PC-9 (cell line): Measurements from ENCODE around the gene SEMA6A. TPM values are rescaled to one million over a fixed set of nuclear protein-coding genes. Genes with fewer than 3 reads are reported as not detected.

ENCODE experiments used
- BruUV-seq: library from RNA; stranded (reverse); fragments of 400-500 nt; replicated peaks from 2 replicates; lab custom pipeline; 2021; lab: Mats Ljungman, UMichigan
- CTCF ChIA-PET: fragments of 300-600 bp; sonication (Branson Sonifier 250); formaldehyde crosslinking; loops from one replicate; lab custom pipeline; 2022; ENCODE audit warnings: antibody characterized with exemption; lab: Charles Lee
- POLR2A ChIA-PET: fragments of 300-600 bp; sonication (Branson Sonifier 250); formaldehyde crosslinking; loops from one replicate; lab custom pipeline; 2022; ENCODE audit warnings: antibody characterized with exemption; ENCODE audit not compliant: unreplicated experiment; lab: Charles Lee
- DNase-seq, 2 experiments: peaks; one replicate each; pipeline versions ENCODE4 v3.0.0 to v3.0.0-alpha.2; 2015 to 2022; ENCODE audit warnings: mixed read lengths in 1 of 2
- H2AFZ ChIP-seq: fragments of 200-600 bp; sonication (generic); 2 replicates; pipeline ENCODE4 v1.8.1; 2017; ENCODE audit warnings: antibody characterized with exemption
- H3F3A ChIP-seq: fragments of 200-600 bp; sonication (generic); 2 replicates; pipeline ENCODE4 v1.8.1; 2017; ENCODE audit warnings: antibody characterized with exemption, mild to moderate bottlenecking, low read depth; ENCODE audit not compliant: insufficient read depth
- H3K27ac ChIP-seq: fragments of 200-600 bp; sonication (generic); 2 replicates; pipeline ENCODE4 v1.6.1; 2016; ENCODE audit warnings: mixed run types
- H3K27me3 ChIP-seq: fragments of 200-600 bp; sonication (generic); 2 replicates; pipeline ENCODE4 v1.6.1; 2016; ENCODE audit warnings: low read depth, mixed run types; ENCODE audit not compliant: insufficient read depth
- H3K36me3 ChIP-seq: fragments of 200-600 bp; sonication (generic); 2 replicates; pipeline ENCODE4 v1.6.1; 2016; ENCODE audit warnings: low read depth, mixed run types
- H3K4me1 ChIP-seq: fragments of 200-600 bp; sonication (generic); replicated peaks from 2 replicates; pipeline ENCODE4 v1.6.1; 2016; ENCODE audit warnings: mixed run types; ENCODE audit not compliant: insufficient read depth
- H3K4me2 ChIP-seq: fragments of 200-600 bp; sonication (generic); 2 replicates; pipeline ENCODE4 v1.6.1; 2017; ENCODE audit warnings: mixed run types
- H3K4me3 ChIP-seq: fragments of 200-600 bp; sonication (generic); 2 replicates; pipeline ENCODE4 v1.6.1; 2016; ENCODE audit warnings: mixed run types
- H3K79me2 ChIP-seq: fragments of 200-600 bp; sonication (generic); 2 replicates; pipeline ENCODE4 v1.6.1; 2017; ENCODE audit warnings: low read depth, mixed run types
- H3K9me2 ChIP-seq: fragments of 200-600 bp; sonication (generic); 2 replicates; pipeline ENCODE4 v1.8.1; 2017; ENCODE audit warnings: mild to moderate bottlenecking; ENCODE audit not compliant: insufficient read depth
- H3K9me3 ChIP-seq: fragments of 200-600 bp; sonication (generic); 2 replicates; pipeline ENCODE4 v1.8.1; 2016; ENCODE audit warnings: low read depth; ENCODE audit not compliant: insufficient read depth
- H4K20me1 ChIP-seq: fragments of 200-600 bp; sonication (generic); 2 replicates; pipeline ENCODE4 v1.8.1; 2017; ENCODE audit not compliant: insufficient read depth
- EZH2 ChIP-seq: fragments of 200-600 bp; sonication (generic); IDR thresholded peaks from 2 replicates; pipeline ENCODE4 v1.8.0; 2017; ENCODE audit warnings: antibody characterized with exemption, low read depth
- intact Hi-C: fragments of 100-400 bp; cut with micrococcal nuclease; formaldehyde crosslinking; loops from one replicate; pipeline ENCODE4 v1.10.0; 2022; ENCODE audit not compliant: unreplicated experiment
- total RNA-seq: library from RNA; stranded (reverse); gene quantifications from 2 replicates; pipeline ENCODE4 v1.2.3, GENCODE V29; 2021
- TF ChIP-seq, protein P1 (sequence below): fragments of 200-600 bp; sonication (generic); conservative IDR thresholded peaks from 2 replicates; pipeline ENCODE4 v1.6.1; 2017; ENCODE audit warnings: mixed run types, antibody characterized with exemption, mild to moderate bottlenecking, moderate library complexity

SEMA6A gene
- total RNA-seq, 1 experiment from 2014 or later, result not detected

DNA sequence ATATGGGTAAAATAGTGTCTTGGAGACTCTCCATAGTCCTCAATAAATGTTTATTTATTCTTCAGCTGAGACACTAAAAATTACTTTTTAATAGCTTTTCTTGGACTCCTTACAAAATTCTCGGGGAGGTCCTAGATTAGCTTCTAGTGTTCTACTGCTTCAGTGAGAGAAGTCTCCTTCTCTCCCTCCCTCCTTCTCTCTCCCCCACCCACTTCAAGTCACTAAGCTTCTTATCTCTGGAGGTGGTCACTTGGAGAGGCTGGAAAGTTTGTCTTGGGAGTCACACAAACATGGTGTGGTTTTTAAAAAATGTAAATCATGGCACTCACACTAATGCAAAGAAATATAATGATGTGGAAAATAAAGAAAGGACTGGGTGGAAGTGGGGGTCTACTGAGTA is 64.1 kb downstream of the SEMA6A start:
- BruUV-seq, result no TSS peak
- Histone ChIP-seq H3K9me2 (no peaks in the 10 kb centered on the region), H3F3A (no peaks in the 10 kb centered on the region), H3K36me3 (no peaks in the 10 kb centered on the region), H3K79me2 (no peaks in the 10 kb centered on the region), H3K4me2 (no peak overlapping the region), H3K4me3 (no peak overlapping the region), H3K27ac (no peak overlapping the region), H3K9me3 (no peaks in the 10 kb centered on the region), H3K4me1 (no peaks in the 10 kb centered on the region), H4K20me1 (no peaks in the 10 kb centered on the region), H2AFZ (no peak overlapping the region), H3K27me3 (peaks cover 59% of the 10 kb centered on the region)
- CTCF ChIA-PET, result no interaction called here
- TF ChIP-seq, protein P1, sequence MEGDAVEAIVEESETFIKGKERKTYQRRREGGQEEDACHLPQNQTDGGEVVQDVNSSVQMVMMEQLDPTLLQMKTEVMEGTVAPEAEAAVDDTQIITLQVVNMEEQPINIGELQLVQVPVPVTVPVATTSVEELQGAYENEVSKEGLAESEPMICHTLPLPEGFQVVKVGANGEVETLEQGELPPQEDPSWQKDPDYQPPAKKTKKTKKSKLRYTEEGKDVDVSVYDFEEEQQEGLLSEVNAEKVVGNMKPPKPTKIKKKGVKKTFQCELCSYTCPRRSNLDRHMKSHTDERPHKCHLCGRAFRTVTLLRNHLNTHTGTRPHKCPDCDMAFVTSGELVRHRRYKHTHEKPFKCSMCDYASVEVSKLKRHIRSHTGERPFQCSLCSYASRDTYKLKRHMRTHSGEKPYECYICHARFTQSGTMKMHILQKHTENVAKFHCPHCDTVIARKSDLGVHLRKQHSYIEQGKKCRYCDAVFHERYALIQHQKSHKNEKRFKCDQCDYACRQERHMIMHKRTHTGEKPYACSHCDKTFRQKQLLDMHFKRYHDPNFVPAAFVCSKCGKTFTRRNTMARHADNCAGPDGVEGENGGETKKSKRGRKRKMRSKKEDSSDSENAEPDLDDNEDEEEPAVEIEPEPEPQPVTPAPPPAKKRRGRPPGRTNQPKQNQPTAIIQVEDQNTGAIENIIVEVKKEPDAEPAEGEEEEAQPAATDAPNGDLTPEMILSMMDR, result no peak
- no peak for TF ChIP-seq EZH2
- intact Hi-C loops, result no loop called here
- DNase-seq, result no peak
- POLR2A ChIA-PET, result no interaction called here

DNA sequence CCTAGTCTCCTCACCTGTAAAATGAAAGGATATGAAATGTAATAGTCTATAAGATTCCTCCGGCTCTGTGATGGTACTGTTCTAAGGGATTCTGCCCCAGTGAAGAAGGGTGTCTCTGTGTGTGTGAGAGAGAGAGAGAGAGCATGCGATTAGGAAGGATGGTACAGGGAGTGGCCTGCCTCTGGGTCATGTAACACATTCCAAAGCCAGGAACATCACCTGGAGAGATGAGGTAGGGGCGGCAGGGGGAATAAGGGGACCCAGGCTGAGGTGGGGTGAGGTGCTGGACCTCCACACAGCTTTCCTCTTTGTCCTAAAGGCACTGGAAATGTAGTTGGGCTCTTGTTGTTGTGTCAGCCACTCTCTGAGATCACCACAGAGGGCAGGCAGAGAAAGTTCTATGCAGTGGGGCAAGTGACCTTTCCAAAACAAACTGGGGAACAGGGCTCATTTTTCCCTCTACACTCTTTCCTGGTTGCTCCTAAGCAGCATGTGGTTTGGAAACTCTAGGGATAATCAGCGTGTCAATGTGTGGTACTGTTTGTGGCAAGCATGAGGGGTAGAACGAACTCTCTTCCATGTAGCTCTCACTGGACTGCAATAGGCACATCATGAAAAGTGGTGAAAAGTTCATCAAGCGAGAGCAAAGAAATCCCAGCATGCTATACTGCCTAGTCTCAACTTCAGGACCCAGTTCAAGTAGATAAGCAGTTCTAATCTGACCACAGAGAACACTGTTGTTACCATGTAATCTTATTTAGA is 65.0 kb downstream of the SEMA6A start:
- DNase-seq, result no peak
- Histone ChIP-seq H3K27me3 (peaks cover 61% of the 10 kb centered on the region), H3K36me3 (no peaks in the 10 kb centered on the region), H3K79me2 (no peaks in the 10 kb centered on the region), H3F3A (no peaks in the 10 kb centered on the region), H3K4me3 (no peak overlapping the region), H3K9me2 (no peaks in the 10 kb centered on the region), H3K27ac (no peak overlapping the region), H4K20me1 (no peaks in the 10 kb centered on the region), H3K9me3 (no peaks in the 10 kb centered on the region; the same call in 1 of the 2 replicates), H3K4me2 (no peak overlapping the region), H3K4me1 (no peaks in the 10 kb centered on the region), H2AFZ (no peak overlapping the region)
- intact Hi-C loops, result no loop called here
- POLR2A ChIA-PET, result no interaction called here
- TF ChIP-seq, protein P1, result no peak
- TF ChIP-seq EZH2, result no peak
- CTCF ChIA-PET, result no interaction called here
- no TSS peak for BruUV-seq

DNA sequence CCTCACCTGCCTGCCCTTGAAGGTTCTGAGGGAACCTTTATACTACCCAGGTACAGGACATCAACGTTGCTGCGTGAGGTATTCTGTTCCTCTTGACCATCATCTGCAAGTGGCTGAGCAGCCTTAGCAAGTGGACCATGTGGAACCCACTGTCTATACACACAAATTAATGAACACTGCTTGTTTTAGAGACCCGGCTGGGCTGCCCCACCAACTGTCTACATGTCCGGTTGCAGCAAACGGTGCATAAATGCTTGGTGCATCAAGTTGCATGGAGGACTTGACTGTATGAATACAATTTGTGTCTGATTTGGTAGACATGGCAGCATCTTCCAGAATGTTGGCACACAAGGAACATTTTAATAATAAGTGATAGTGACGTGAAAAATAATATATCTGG is 65.8 kb downstream of the SEMA6A start:
- Histone ChIP-seq H4K20me1 (no peaks in the 10 kb centered on the region), H3K4me1 (no peaks in the 10 kb centered on the region), H2AFZ (no peak overlapping the region), H3K79me2 (no peaks in the 10 kb centered on the region), H3K9me2 (no peaks in the 10 kb centered on the region), H3K9me3 (no peaks in the 10 kb centered on the region; the same call in 1 of the 2 replicates), H3K27ac (no peak overlapping the region), H3K36me3 (no peaks in the 10 kb centered on the region), H3K27me3 (peaks cover 57% of the 10 kb centered on the region), H3K4me2 (no peak overlapping the region), H3F3A (no peaks in the 10 kb centered on the region), H3K4me3 (no peak overlapping the region)
- ChIA-PET CTCF (no interaction called here), POLR2A (no interaction called here)
- intact Hi-C loops, result no loop called here
- DNase-seq, result no peak
- TF ChIP-seq, protein P1, result no peak
- TF ChIP-seq EZH2, result no peak
- no TSS peak for BruUV-seq
